HepG2 (cell line): Measurements from ENCODE around the gene TMEM239. TPM values are rescaled to one million over a fixed set of nuclear protein-coding genes. Genes with fewer than 3 reads are reported as not detected.

ENCODE experiments used
- ATAD3A ChIP-seq: sonication (generic); formaldehyde crosslinking; IDR thresholded peaks from 2 replicates; pipeline ENCODE4 v1.4.0; 2020; ENCODE audit warnings: missing genetic modification reagents
- BATF2 ChIP-seq: sonication (generic); formaldehyde crosslinking; IDR thresholded peaks from 2 replicates; pipeline ENCODE4 v1.8.0; 2022; ENCODE audit warnings: mild to moderate bottlenecking, missing genetic modification reagents, moderate library complexity
- CREM ChIP-seq, 2 experiments: sonication (generic) in 1 of 2; formaldehyde crosslinking in 1 of 2; IDR thresholded peaks; 2 replicates each; pipeline versions ENCODE4 v1.4.0 to v1.6.1; 2016 to 2020; ENCODE audit warnings: antibody characterized with exemption in 1 of 2, mild to moderate bottlenecking in 1 of 2, missing genetic modification reagents in 1 of 2
- EHMT2 ChIP-seq: fragments of 200-600 bp; sonication (generic); IDR thresholded peaks from 2 replicates; pipeline ENCODE4 v1.7.0; 2017; ENCODE audit warnings: antibody characterized with exemption, low read depth, low read length, borderline replicate concordance
- ELF1 ChIP-seq: sonication (generic); formaldehyde crosslinking; IDR thresholded peaks from 2 replicates; pipeline ENCODE4 v1.4.0; 2020; ENCODE audit warnings: missing genetic modification reagents
- ELF3 ChIP-seq: IDR thresholded peaks from 2 replicates; pipeline ENCODE4 v1.6.1; 2016; ENCODE audit warnings: missing genetic modification reagents, missing compliant biosample characterization
- FOSL1 ChIP-seq: sonication (generic); formaldehyde crosslinking; IDR thresholded peaks from 2 replicates; pipeline ENCODE4 v1.9.0; 2021; ENCODE audit warnings: missing genetic modification reagents, borderline replicate concordance
- FOXK1 ChIP-seq: sonication (generic); formaldehyde crosslinking; IDR thresholded peaks from 2 replicates; pipeline ENCODE4 v1.4.0; 2020; ENCODE audit warnings: low read depth, missing genetic modification reagents, borderline replicate concordance
- IKZF4 ChIP-seq: sonication (generic); formaldehyde crosslinking; IDR thresholded peaks from 2 replicates; pipeline ENCODE4 v1.5.1; 2020; ENCODE audit warnings: borderline replicate concordance, mild to moderate bottlenecking, low read depth, missing genetic modification reagents; ENCODE audit errors: not compliant biosample characterization
- KDM5B ChIP-seq: sonication (generic); formaldehyde crosslinking; IDR thresholded peaks from 2 replicates; pipeline ENCODE4 v1.4.0; 2020; ENCODE audit warnings: missing genetic modification reagents, mild to moderate bottlenecking, borderline replicate concordance
- MAX ChIP-seq: IDR thresholded peaks from 2 replicates; pipeline ENCODE4 v1.6.1; 2012; ENCODE audit warnings: inconsistent platforms
- PRPF4 ChIP-seq: fragments of 200-400 bp; formaldehyde crosslinking; IDR thresholded peaks from 2 replicates; pipeline ENCODE4 v1.6.1; 2016; ENCODE audit warnings: low read length, low read depth; ENCODE audit not compliant: poor library complexity, severe bottlenecking
- REXO4 ChIP-seq: sonication (generic); formaldehyde crosslinking; IDR thresholded peaks from 2 replicates; pipeline ENCODE4 v1.8.0; 2022; ENCODE audit warnings: missing genetic modification reagents, mild to moderate bottlenecking, borderline replicate concordance
- TCF7L2 ChIP-seq: IDR thresholded peaks from 2 replicates; pipeline ENCODE4 v1.6.1; 2011; ENCODE audit warnings: mild to moderate bottlenecking, low read depth, low read length, moderate library complexity
- THAP8 ChIP-seq: sonication (generic); formaldehyde crosslinking; IDR thresholded peaks from 2 replicates; pipeline ENCODE4 v1.5.1; 2020; ENCODE audit warnings: missing genetic modification reagents, mild to moderate bottlenecking, borderline replicate concordance
- TSC22D2 ChIP-seq: sonication (generic); formaldehyde crosslinking; IDR thresholded peaks from 2 replicates; pipeline ENCODE4 v1.5.1; 2020; ENCODE audit warnings: missing genetic modification reagents, mild to moderate bottlenecking, borderline replicate concordance
- ZBTB1 ChIP-seq: sonication (generic); formaldehyde crosslinking; IDR thresholded peaks from 2 replicates; pipeline ENCODE4 v1.4.0; 2020; ENCODE audit warnings: missing genetic modification reagents, borderline replicate concordance
- ZC3H4 ChIP-seq: sonication (generic); formaldehyde crosslinking; IDR thresholded peaks from 2 replicates; pipeline ENCODE4 v1.4.0; 2020; ENCODE audit warnings: missing genetic modification reagents, borderline replicate concordance
- ZNF382 ChIP-seq: sonication (generic); formaldehyde crosslinking; IDR thresholded peaks from 2 replicates; pipeline ENCODE4 v1.5.0; 2020; ENCODE audit warnings: missing genetic modification reagents, mild to moderate bottlenecking, borderline replicate concordance
- ZNF577 ChIP-seq: sonication (generic); formaldehyde crosslinking; IDR thresholded peaks from 2 replicates; pipeline ENCODE4 v1.4.0; 2020; ENCODE audit warnings: mild to moderate bottlenecking, low read depth, missing genetic modification reagents, borderline replicate concordance
- ZNF670 ChIP-seq: sonication (generic); formaldehyde crosslinking; IDR thresholded peaks from 2 replicates; pipeline ENCODE4 v1.8.0; 2022; ENCODE audit warnings: mild to moderate bottlenecking, missing genetic modification reagents, borderline replicate concordance
- polyA plus RNA-seq, 8 experiments: library from polyadenylated mRNA; depleted of rRNA in 3 of 8; stranded (reverse) in 7 of 8; unstranded in 1 of 8; fragments of >200 nt; fragmentation: Illumina TruSeq in 4 of 8; extraction: Trizol in 4 of 8; gene quantifications; 2 replicates each; pipeline versions ENCODE4 v1.2.1 to v1.2.3, GENCODE V29; 2011 to 2016; ENCODE audit warnings: low read depth in 4 of 8, missing spikeins in 1 of 8, mixed read lengths in 1 of 8; ENCODE audit not compliant: insufficient read depth in 1 of 8
- total RNA-seq, 5 experiments: library from RNA; depleted of rRNA; stranded (reverse); fragments of >200 nt; fragmentation: Illumina TruSeq; extraction: Trizol; gene quantifications; 2 replicates each; pipeline ENCODE4 v1.2.3, GENCODE V29; 2016; ENCODE audit warnings: low read depth in 1 of 5
- TF ChIP-seq, protein P1 (sequence below): sonication (generic); formaldehyde crosslinking; IDR thresholded peaks from 2 replicates; pipeline ENCODE4 v1.8.1; 2023; ENCODE audit warnings: missing genetic modification reagents, mild to moderate bottlenecking, borderline replicate concordance
- TF ChIP-seq, protein P2 (sequence below): sonication (generic); formaldehyde crosslinking; IDR thresholded peaks from 2 replicates; pipeline ENCODE4 v1.4.0; 2020; ENCODE audit warnings: mild to moderate bottlenecking, missing genetic modification reagents

The TMEM239 gene
- total and polyA plus RNA-seq, 2 of the 13 experiments (the other 11 are each of a cell fraction or from before 2014, with no cell fraction given), result not detected

GRCh38 chr20:2840138-2840966, 24.2 kb downstream of the TMEM239 start, which contains the start of the genes PCED1A and VPS16 (continued):
- TF ChIP-seq REXO4 (CRISPR knock-in tag) (0 out of 2 replicates have a peak, but pooled peaks have one; percentile 22), THAP8 (CRISPR knock-in tag) (0 out of 2 replicates have a peak, but pooled peaks have one; percentile 66), KDM5B (peak; percentile 100), ZNF382 (CRISPR knock-in tag) (no peak), ZBTB1 (no peak), ZC3H4 (CRISPR knock-in tag) (peak; percentile 91; the same call in 1 of the 2 replicates), EHMT2 (no peak; the same call in 1 of the 2 replicates), IKZF4 (CRISPR knock-in tag) (peak; percentile 93), FOXK1 (CRISPR knock-in tag) (peak; percentile 85; the same call in 1 of the 2 replicates), TCF7L2 (no peak), ZNF577 (CRISPR knock-in tag) (peak; percentile 63; the same call in 1 of the 2 replicates), ELF1 (peak; percentile 97), ELF3 (CRISPR knock-in tag) (peak; percentile 92), MAX (peak; percentile 97), TSC22D2 (CRISPR knock-in tag) (peak; percentile 90; the same call in 1 of the 2 replicates), ZNF670 (CRISPR knock-in tag) (peak; percentile 97), FOSL1 (CRISPR knock-in tag) (no peak; the same call in 1 of the 2 replicates), CREM (IDR thresholded peaks at IDR 0.05) (no peak; the same call in 1 of the 2 replicates), CREM (CRISPR knock-in tag; IDR thresholded peaks at IDR 0.05) (no peak; the same call in 1 of the 2 replicates), PRPF4 (no peak), BATF2 (CRISPR knock-in tag) (peak; percentile 95), ATAD3A (CRISPR knock-in tag) (peak; percentile 78)
- TF ChIP-seq, protein P1, sequence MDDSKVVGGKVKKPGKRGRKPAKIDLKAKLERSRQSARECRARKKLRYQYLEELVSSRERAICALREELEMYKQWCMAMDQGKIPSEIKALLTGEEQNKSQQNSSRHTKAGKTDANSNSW (CRISPR knock-in tag), result peak; percentile 90; the same call in 1 of the 2 replicates
- TF ChIP-seq, protein P2, sequence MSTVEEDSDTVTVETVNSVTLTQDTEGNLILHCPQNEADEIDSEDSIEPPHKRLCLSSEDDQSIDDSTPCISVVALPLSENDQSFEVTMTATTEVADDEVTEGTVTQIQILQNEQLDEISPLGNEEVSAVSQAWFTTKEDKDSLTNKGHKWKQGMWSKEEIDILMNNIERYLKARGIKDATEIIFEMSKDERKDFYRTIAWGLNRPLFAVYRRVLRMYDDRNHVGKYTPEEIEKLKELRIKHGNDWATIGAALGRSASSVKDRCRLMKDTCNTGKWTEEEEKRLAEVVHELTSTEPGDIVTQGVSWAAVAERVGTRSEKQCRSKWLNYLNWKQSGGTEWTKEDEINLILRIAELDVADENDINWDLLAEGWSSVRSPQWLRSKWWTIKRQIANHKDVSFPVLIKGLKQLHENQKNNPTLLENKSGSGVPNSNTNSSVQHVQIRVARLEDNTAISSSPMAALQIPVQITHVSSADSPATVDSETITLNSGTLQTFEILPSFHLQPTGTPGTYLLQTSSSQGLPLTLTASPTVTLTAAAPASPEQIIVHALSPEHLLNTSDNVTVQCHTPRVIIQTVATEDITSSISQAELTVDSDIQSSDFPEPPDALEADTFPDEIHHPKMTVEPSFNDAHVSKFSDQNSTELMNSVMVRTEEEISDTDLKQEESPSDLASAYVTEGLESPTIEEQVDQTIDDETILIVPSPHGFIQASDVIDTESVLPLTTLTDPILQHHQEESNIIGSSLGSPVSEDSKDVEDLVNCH, result peak; percentile 77; the same call in 1 of the 2 replicates
